Endothelial cell of umbilical vein (primary cell): ENCODE measurements around the gene UPP2.

Experiments used
- CTCF ChIP-seq, 2 donors: IDR thresholded peaks; 1 replicate in 1 of 2; 2 replicates in 1 of 2; pipeline ENCODE4 v1.5.1; 2011; ENCODE audit warnings: low read length in 2 of 2, mild to moderate bottlenecking in 2 of 2, moderate library complexity in 2 of 2, control low read depth in 1 of 2, inconsistent platforms in 1 of 2, low read depth in 1 of 2; ENCODE audit not compliant: insufficient read depth in 1 of 2; ENCODE audit errors: extremely low read depth in 1 of 2
- EZH2 ChIP-seq: IDR thresholded peaks from 2 replicates; pipeline ENCODE4 v1.6.1; 2012; ENCODE audit warnings: borderline replicate concordance, low read depth, mild to moderate bottlenecking, moderate library complexity, low read length, inconsistent platforms; ENCODE audit not compliant: severe bottlenecking
- FOS ChIP-seq: IDR thresholded peaks from 2 replicates; pipeline ENCODE4 v1.6.1; 2011; ENCODE audit warnings: mild to moderate bottlenecking, low read length, moderate library complexity, borderline replicate concordance; ENCODE audit not compliant: insufficient read depth
- GATA2 ChIP-seq: IDR thresholded peaks from 2 replicates; pipeline ENCODE4 v1.7.0; 2011; ENCODE audit warnings: low read depth, mild to moderate bottlenecking, moderate library complexity, mixed read lengths, low read length; ENCODE audit not compliant: insufficient read length, insufficient read depth
- MAX ChIP-seq: IDR thresholded peaks from 2 replicates; pipeline ENCODE4 v1.6.1; 2011; ENCODE audit not compliant: insufficient read depth, insufficient read length
- MYC ChIP-seq: IDR thresholded peaks from one replicate; pipeline ENCODE4 v1.6.1; 2011; ENCODE audit warnings: mild to moderate bottlenecking, low read depth, low read length
- POLR2A ChIP-seq: IDR thresholded peaks from 2 replicates; pipeline ENCODE4 v1.6.1; 2012; ENCODE audit warnings: low read depth, mild to moderate bottlenecking, control low read depth, low read length
- POLR2AphosphoS5 ChIP-seq: IDR thresholded peaks from 2 replicates; pipeline ENCODE4 v1.6.1; 2012; ENCODE audit warnings: low read depth, mild to moderate bottlenecking, control low read depth, low read length, moderate library complexity; ENCODE audit not compliant: insufficient read depth

- TF ChIP-seq CTCF (IDR thresholded peaks at IDR 0.05; ENCODE audit: extremely low read depth in 1 of 2, insufficient read depth in 1 of 2, low read depth in 1 of 2, low read length in 2 of 2) (no peak), POLR2AphosphoS5 (no peak), EZH2 (no peak), MAX (no peak), POLR2A (no peak), GATA2 (no peak), FOS (no peak), MYC (no peak)
Observed at GRCh38 chr2:158181171-158181570, 79.5 kb downstream of the UPP2 start.
